Mucosa of descending colon (tissue), 3 donors: ENCODE measurements around the gene TIGD4. TPM values are rescaled to one million over a fixed set of nuclear protein-coding genes. Genes with fewer than 3 reads are reported as not detected.

ENCODE experiments used
- ATAC-seq: fragments of 200-7000 bp; cut with Tn5 transposase; one replicate; pipeline ENCODE4 v1.9.1; 2020; ENCODE audit warnings: mild to moderate bottlenecking, moderate library complexity
- DNase-seq, 3 donors: peaks; one replicate each; pipeline ENCODE4 v3.0.0-alpha.2; 2020
- H3K36me3 ChIP-seq: fragments of 200-600 bp; one replicate; pipeline ENCODE4 v1.8.0; 2021; ENCODE audit warnings: low read depth, mild to moderate bottlenecking
- H3K4me1 ChIP-seq: fragments of 200-600 bp; one replicate; pipeline ENCODE4 v1.8.0; 2021; ENCODE audit warnings: low read depth, mild to moderate bottlenecking
- H3K4me3 ChIP-seq: fragments of 200-600 bp; one replicate; pipeline ENCODE4 v1.8.0; 2021; ENCODE audit warnings: mild to moderate bottlenecking
- H3K9me3 ChIP-seq: fragments of 200-600 bp; one replicate; pipeline ENCODE4 v1.8.0; 2021; ENCODE audit warnings: mild to moderate bottlenecking
- intact Hi-C, 2 donors: fragments of 100-400 bp; cut with DNase I in 1 of 2; cut with micrococcal nuclease in 1 of 2; formaldehyde crosslinking; loops; one replicate each; pipeline versions ENCODE4 v1.11.0 to v1.11.1; 2022; cut with DNase I, micrococcal nuclease
- total RNA-seq, 3 donors: library from RNA; stranded (reverse); fragmentation: NEBNext Ultra II Directional in 2 of 3; extraction: Animal tissue kit (Norgen Biotek cat#: 25700) in 2 of 3; gene quantifications; one replicate each; pipeline versions ENCODE4 v1.2.1 to v1.2.4, GENCODE V29; 2021 to 2023
- TF ChIP-seq, protein P1 (sequence below): fragments of 200-600 bp; IDR thresholded peaks from one replicate; pipeline ENCODE4 v1.8.0; 2022; ENCODE audit warnings: antibody characterized with exemption, mild to moderate bottlenecking
- donor health status: DM: no; HTN: no; CAD: no; lungs with moderate emphysema.
- donor health status: DM: no; HTN: no; CAD: no.
- donor health status: DM: no; HTN: yes; CAD: no.

The TIGD4 gene
- total RNA-seq, 3 donors from 2014 or later, result 0.23 to 0.39 (median 0.38) TPM

DNA sequence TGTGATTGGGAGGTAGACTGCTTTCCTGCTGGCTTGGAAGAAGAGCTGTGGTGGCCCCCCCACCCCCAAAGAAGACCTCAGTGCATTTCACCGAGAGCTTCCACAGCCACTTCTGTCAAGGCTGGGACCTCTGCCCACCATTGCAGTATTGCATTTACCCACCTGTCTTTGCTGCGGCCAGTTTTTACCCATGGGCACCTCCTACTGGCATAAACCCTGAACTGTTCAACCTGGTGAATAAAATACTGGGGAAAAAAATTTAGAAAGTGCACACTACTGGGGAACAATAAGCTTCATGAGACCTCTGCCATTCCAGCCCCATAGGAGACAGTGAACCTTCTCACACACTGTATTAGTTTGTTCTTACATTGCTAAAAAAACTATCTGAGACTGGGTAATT, 40.5 kb upstream of the TIGD4 start:
- H3K4me3 ChIP-seq, result no peak overlapping the region
- TF ChIP-seq, protein P1, sequence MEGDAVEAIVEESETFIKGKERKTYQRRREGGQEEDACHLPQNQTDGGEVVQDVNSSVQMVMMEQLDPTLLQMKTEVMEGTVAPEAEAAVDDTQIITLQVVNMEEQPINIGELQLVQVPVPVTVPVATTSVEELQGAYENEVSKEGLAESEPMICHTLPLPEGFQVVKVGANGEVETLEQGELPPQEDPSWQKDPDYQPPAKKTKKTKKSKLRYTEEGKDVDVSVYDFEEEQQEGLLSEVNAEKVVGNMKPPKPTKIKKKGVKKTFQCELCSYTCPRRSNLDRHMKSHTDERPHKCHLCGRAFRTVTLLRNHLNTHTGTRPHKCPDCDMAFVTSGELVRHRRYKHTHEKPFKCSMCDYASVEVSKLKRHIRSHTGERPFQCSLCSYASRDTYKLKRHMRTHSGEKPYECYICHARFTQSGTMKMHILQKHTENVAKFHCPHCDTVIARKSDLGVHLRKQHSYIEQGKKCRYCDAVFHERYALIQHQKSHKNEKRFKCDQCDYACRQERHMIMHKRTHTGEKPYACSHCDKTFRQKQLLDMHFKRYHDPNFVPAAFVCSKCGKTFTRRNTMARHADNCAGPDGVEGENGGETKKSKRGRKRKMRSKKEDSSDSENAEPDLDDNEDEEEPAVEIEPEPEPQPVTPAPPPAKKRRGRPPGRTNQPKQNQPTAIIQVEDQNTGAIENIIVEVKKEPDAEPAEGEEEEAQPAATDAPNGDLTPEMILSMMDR, result no peak
- no peaks in the 10 kb centered on the region for H3K36me3 ChIP-seq
- no peaks in the 10 kb centered on the region for H3K9me3 ChIP-seq
- ATAC-seq (no peak), DNase-seq (no peak)
- intact Hi-C loops, result no loop called here
- no peaks in the 10 kb centered on the region for H3K4me1 ChIP-seq

DNA sequence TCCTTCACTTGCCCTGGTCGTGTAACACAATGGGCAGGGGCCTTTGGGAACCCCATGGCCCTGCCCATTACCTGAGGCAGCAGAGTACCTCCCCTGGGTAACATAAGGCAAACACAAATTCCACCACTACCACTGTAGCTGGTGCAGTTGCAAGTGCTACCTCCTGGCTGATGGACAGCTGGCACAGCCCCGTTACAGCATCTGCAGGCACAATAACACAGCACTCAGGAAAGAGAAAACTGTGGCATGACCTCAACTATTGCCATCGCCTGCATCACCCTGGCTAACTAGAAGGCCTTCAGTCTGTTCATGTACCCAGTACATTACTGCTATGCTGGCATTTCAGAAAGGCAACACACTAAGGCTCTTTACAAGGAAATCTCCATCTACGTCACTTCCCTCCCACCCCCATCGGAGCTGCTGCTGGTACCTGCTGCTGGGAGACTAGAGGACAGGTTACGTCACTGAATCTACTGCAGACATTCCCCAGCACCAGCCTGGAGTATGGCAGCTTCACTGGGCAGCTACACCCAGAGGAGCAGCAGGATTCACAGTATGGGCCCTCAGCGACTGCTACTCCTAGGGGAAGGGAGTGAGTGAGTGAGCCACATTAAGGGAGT, 39.6 kb upstream of the TIGD4 start:
- no peak for ATAC-seq
- DNase-seq, result no peak
- Histone ChIP-seq H3K36me3 (no peaks in the 10 kb centered on the region), H3K9me3 (no peaks in the 10 kb centered on the region), H3K4me3 (no peak overlapping the region), H3K4me1 (no peaks in the 10 kb centered on the region)
- intact Hi-C loops, result no loop called here
- TF ChIP-seq, protein P1, result no peak

DNA sequence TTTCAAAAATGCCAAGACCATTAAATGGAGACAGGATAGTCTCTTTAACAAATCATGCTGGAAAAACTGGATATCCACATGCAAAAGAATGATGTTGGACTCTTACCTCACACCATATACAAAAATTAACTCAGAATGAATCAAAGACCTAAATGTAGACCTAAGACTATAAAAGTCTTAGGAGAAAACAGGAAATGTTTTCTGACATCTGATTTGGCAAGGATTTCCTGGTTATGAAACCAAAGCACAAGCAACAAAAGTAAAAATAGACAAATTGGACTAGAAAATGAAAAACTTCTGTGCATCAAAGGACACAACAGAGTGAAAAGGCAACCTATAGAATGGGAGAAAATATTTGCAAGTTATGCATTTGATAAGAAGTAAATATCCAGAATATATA, 37.8 kb upstream of the TIGD4 start:
- TF ChIP-seq, protein P1, result no peak
- Histone ChIP-seq H3K4me1 (no peaks in the 10 kb centered on the region), H3K9me3 (no peaks in the 10 kb centered on the region), H3K4me3 (no peak overlapping the region), H3K36me3 (no peaks in the 10 kb centered on the region)
- no peak for DNase-seq
- intact Hi-C loops, result no loop called here
- ATAC-seq, result no peak

DNA sequence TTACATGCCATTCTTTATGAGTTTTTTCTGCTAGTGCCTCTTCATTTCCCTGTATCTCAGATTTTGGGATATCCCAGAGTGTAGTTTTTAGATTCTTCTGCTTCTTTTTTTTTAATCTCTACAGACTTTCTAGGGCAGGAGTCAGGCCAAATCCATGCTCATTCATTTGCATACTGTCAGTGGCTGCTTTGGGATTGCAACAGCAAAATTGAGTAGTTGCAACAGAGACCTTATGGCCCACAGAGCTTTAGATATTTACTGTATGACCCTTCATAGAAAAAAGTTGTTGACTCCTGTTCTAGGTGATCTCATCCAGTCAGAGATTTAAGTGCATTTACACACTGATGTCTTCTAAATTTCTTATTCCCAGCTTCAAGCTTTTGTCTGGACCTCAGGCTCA, 35.5 kb upstream of the TIGD4 start:
- no peaks in the 10 kb centered on the region for H3K4me1 ChIP-seq
- DNase-seq, result no peak
- H3K4me3 ChIP-seq, result no peak overlapping the region
- intact Hi-C loops, result no loop called here
- no peaks in the 10 kb centered on the region for H3K9me3 ChIP-seq
- H3K36me3 ChIP-seq, result no peaks in the 10 kb centered on the region
- ATAC-seq, result no peak
- TF ChIP-seq, protein P1, result no peak

DNA sequence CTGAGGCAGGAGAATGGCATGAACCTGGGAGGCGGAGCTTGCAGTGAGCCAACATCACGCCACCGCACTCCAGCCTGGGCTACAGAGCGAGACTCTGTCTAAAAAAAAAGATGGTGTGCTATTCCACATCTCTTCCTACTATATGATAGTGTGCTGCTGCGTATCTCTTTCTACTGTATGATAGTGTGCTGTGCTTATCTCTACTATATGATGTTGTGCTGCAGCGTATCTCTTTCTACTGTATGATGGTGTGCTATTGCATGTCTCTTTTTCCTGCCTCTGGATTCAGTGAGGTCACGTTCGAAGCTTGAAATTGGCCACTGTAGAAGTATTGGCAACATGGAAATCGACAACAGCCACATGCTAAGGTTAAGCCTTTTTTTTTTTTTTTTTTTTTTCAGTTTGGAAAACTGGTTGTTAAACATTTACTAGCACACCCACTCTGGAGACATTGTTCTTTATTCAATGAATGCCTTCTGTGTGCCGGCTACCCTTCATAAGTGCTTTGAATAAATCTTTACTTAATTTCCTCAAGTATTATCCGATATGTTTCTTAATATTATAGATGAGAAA, 31.3 kb upstream of the TIGD4 start:
- TF ChIP-seq, protein P1, result no peak
- no peaks in the 10 kb centered on the region for H3K36me3 ChIP-seq
- H3K9me3 ChIP-seq, result no peaks in the 10 kb centered on the region
- DNase-seq (no peak), ATAC-seq (peak; percentile 70)
- H3K4me1 ChIP-seq, result peaks cover under 1% of the 10 kb centered on the region
- intact Hi-C loops, result no loop called here
- H3K4me3 ChIP-seq, result no peak overlapping the region
